Stimulated activated CD4-positive, alpha-beta T cell treated with anti-CD3 and anti-CD28 coated beads, Interleukin-4, amount 100 ng/mL, for 4 hours (primary cell): ENCODE measurements around the gene HSPE1.
"Not testable (repeated sequence)": the region's sequence is repeated elsewhere in the genome, so short reads cannot be mapped to it uniquely, and the experiment has no call there.

Experiments
- DNase-seq, 2 experiments: peaks; one replicate each; pipeline ENCODE4 v3.0.0-alpha.2; 2020

HSPE1 gene

GRCh38 chr2:197499594-197500502, at the start of gene HSPE1, which contains the start of gene HSPD1:
Gene HSPE1, plus strand, starts transcription at chr2:197500379. Its CDS starts 58 bp downstream, at chr2:197500437.
Gene HSPD1, minus strand, starts transcription at chr2:197499840. Its CDS starts 992 bp downstream, at chr2:197498848.
- DNase-seq: peak; percentile 97 to 98

DNA sequence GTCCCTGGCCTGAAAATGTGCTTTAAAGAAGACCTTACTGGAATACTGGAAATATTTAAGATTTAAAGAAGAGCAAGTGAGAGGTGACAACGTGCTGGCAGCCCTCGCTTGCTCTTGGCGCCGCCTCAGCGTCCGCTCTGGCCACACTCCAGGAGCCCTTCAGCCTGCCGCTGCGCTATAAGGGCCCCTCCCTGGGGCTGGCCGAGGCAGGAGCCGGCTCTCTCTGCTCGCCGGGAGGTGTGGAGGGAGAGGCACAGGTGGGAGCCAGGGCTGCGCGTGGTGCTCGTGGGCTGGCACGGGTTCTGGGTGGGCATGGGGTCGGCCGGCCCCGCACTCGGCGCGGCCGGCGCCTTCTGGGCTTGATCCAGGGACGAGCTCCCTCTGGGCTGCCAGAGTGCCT, 49.7 kb upstream of the HSPE1 start:
- DNase-seq: no peak

DNA sequence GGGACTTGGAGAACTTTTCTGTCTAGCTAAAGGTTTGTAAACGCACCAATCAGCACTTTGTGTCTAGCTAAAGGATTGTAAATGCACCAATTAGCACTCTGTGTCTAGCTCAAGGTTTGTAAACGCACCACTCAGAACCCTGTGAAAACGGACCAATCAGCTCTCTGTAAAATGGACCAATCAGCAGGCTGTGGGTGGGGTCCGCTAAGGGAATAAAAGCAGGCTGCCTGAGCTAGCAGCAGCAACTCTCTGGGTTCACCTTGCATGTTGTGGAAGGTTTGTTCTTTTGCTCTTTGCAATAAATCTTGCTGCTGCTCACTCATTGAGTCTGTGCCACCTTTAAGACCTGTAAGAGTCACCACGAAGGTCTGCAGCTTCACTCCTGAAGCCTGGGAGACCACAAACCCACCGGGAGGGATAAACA, 49.2 kb upstream of the HSPE1 start:
- DNase-seq: not testable (repeated sequence)

GRCh38 chr2:197452754-197453122, 47.4 kb upstream of the HSPE1 start:
- DNase-seq: no peak

- peak; percentile 92 to 99 for DNase-seq
These were observed 46.9 kb upstream of the HSPE1 start, which contains the start of gene COQ10B for GRCh38 chr2:197453123-197453913. Gene COQ10B, plus strand, starts transcription at chr2:197453552. Its CDS starts 9 bp downstream, at chr2:197453561.

DNA sequence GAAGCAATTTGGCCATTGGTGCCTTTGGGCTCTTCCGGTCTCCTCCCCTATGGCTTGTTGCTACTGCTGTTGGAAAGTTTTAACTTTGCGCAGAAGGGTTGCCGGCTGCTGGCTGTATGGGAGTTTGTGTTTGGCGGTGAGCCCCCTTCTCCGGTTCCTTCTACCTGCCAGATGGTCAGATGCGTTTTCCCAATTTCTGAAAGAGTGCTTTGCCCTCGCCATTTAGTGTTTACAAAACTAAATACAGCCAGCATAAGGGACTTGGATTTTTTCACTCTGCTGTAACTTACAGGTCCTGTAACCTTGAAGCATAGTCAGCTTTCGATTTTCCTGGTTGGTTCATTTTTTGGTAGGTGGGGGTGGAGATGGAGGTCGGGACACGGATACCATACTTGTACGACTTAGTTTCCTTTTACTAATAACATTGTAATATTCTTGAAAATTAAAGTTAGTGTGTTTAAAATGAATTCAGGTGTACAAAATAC, 46.2 kb upstream of the HSPE1 start:
- DNase-seq: no peak

DNA sequence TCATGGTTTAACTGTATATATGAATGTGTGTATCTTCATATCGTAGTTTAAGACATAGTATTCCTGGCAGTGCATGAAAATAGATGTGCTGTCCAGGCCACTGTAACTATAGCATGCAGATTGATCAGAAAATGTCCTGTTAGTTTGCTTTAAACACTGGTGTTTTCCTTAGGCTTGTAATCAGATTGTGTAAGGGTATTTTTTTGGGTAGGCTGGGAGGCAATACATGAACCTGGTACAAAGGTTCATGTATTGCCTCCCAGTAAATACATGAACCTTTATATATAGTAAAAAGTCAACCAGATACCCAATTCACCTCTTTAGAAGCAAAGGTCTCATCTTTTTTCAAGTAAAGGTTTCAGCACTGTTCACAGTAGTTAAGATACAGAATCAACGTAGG, 45.3 kb upstream of the HSPE1 start:
- DNase-seq: no peak

- no peak for DNase-seq
These were observed 44.8 kb upstream of the HSPE1 start for GRCh38 chr2:197455428-197455827.

GRCh38 chr2:197460649-197461048, 39.5 kb upstream of the HSPE1 start:
- DNase-seq: no peak

GRCh38 chr2:197461057-197461456, 39.1 kb upstream of the HSPE1 start:
- no peak for DNase-seq

GRCh38 chr2:197464175-197464574, 36.0 kb upstream of the HSPE1 start:
- DNase-seq: no peak

DNA sequence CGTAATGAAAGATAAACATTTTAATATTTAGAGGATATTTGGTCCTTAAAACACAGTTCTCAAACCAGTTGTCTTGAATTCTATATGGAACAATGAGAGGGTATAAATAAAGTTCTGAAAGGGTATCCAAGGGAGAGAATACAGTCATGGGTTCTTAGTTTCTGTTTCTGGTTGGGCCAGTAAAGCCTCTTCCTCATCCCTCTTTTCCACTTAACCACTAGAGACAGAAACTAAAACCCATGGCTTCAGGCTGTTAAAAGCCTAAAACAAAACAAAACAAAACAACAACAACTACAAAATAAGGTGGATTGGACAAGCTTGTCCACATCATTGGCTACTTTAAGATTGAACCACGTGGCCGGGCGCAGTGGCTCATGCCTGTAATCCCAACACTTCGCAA, 28.0 kb upstream of the HSPE1 start:
- DNase-seq: no peak

GRCh38 chr2:197477797-197478196, 22.4 kb upstream of the HSPE1 start:
- no peak for DNase-seq

GRCh38 chr2:197480165-197481036, 19.8 kb upstream of the HSPE1 start:
- no peak for DNase-seq

- not testable (repeated sequence) for DNase-seq
These were observed 15.9 kb upstream of the HSPE1 start for GRCh38 chr2:197484248-197484647.

- DNase-seq: no peak
These were observed 14.0 kb upstream of the HSPE1 start for GRCh38 chr2:197486175-197486574.

DNA sequence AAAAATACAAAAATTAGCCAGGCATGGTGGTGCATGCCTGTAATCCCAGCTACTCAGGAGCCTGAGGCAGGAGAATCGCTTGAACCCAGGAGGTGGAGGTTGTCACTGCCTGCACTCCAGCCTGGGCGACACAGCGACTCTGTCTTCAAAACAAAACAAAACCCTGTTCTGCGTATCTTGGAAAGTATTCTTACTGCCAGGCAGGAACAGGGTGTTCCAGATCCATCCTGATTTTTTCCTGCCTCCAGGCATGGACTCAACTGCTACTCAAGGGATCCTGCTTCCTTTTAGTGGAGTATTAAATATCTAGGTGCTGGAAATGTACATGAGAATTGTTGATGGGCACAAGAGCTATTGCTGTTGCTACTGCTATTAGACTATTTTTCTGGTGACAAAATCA, 12.8 kb upstream of the HSPE1 start:
- no peak for DNase-seq

DNA sequence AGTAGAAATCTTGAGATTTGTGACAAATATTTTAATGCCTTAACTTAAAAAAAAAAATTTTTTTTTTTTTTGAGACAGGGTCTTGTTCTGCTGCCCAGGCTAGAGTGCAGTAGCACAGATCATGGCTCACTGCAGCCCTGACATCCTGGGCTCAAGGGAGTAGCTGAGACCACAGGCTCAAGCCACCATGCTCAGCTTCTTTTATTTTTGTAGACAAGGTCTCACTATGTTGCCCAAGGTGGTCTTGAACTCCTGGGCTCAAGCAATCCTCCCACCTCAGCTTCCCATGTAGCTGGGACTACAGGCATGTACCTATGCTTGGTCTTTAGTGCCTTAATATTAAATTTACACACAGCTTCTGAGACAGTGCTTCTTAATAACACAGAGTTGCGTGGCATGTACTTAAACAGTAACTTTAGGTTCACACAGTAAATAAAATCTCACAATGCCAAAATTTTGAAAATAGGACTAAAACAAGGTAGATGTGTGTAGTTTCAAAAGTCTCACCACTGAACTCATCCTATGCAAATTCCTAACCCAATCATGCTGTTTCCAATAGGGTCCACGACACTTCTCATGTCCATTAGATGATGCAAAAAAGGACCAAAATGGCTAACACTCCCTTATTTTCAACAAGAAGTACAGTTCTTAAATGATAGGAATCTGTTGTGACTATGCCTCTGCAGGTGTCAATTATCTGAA, 4.6 kb upstream of the HSPE1 start:
- no peak for DNase-seq

GRCh38 chr2:197496695-197497094, 3.5 kb upstream of the HSPE1 start:
- no peak for DNase-seq

DNA sequence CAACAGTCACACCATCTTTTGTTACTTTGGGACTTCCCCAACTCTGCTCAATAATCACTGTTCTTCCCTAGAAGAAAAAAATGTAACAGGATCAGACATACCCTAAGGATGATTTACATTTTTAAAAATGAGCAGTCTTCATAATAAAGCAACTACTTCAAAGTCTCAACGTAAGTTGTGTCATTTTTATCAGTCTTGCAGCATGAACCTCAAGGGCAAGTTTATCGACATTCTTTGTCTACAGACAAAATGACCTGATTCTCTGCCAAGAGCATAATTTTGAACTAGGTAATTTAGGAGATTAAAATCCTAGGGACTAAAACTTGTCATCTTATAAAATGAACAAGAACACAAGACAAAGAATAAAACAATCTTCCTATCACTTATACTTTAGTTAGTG, 2.9 kb upstream of the HSPE1 start:
- no peak for DNase-seq

DNA sequence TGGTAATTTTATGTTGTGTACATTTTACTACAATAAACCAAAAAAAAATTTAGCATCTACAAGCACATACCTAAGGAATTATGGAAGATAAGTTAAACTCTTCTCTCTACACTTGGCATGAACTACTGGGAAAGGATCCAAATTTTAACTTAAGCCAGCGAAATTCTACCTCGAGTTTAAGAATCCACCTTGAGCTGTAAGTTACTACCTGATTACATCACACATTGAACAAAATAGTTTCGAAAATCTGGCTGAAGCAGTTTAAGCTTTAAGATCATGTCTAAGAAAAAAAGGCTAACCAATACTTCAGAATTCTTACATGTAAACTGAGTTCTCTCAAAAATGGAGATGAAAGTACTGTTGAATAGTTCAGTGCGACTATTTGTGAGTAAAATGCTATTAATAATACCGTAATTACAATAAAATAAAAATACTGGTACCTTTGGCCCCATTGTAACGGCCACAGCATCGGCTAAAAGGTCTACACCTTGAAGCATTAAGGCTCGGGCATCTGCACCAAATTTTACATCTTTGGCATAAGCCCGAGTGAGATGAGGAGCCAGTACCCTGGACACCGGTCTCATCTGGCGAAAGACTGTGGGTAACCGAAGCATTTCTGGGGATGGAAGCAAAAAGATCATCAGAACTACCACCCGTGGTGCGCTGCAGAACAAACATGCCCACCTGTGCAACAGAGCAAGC, 1.8 kb upstream of the HSPE1 start:
- DNase-seq: no peak
